GM12878 (cell line): ENCODE results near the gene CD34. TPM values are rescaled to one million over a fixed set of nuclear protein-coding genes. Genes with fewer than 3 reads are reported as not detected.

ENCODE experiments used
- CHD1 ChIP-seq: IDR thresholded peaks from 2 replicates; pipeline ENCODE4 v1.6.1; 2012; ENCODE audit warnings: low read depth, low read length, improper control_type of control experiment
- E2F8 ChIP-seq: fragments of 450-650 bp; IDR thresholded peaks from 2 replicates; pipeline ENCODE4 v1.6.1; 2018; ENCODE audit warnings: mild to moderate bottlenecking, low read depth, moderate library complexity; ENCODE audit not compliant: partially characterized antibody
- EP300 ChIP-seq, 2 experiments: fragments of 150-350 bp in 1 of 2; IDR thresholded peaks; 2 replicates each; pipeline ENCODE4 v1.6.1; 2011 to 2012; ENCODE audit warnings: low read depth in 2 of 2, low read length in 2 of 2, borderline replicate concordance in 1 of 2, improper control_type of control experiment in 1 of 2, inconsistent platforms in 1 of 2; ENCODE audit not compliant: control insufficient read depth in 1 of 2
- GABPA ChIP-seq: IDR thresholded peaks from 2 replicates; pipeline ENCODE4 v1.6.1; 2014; ENCODE audit warnings: antibody characterized with exemption, low read depth, mild to moderate bottlenecking, inconsistent platforms
- NBN ChIP-seq: fragments of 450-650 bp; IDR thresholded peaks from 2 replicates; pipeline ENCODE4 v1.6.1; 2016
- PBX3 ChIP-seq: IDR thresholded peaks from 2 replicates; pipeline ENCODE4 v1.6.1; 2011; ENCODE audit warnings: mild to moderate bottlenecking, low read depth, low read length, moderate library complexity; ENCODE audit not compliant: insufficient replicate concordance
- RCOR1 ChIP-seq: conservative IDR thresholded peaks from 2 replicates; pipeline ENCODE4 v1.6.1; 2012; ENCODE audit warnings: low read depth, low read length, improper control_type of control experiment
- STAT3 ChIP-seq: IDR thresholded peaks from 2 replicates; pipeline ENCODE4 v1.6.1; 2011; ENCODE audit warnings: low read depth, low read length, improper control_type of control experiment
- TAF1 ChIP-seq: IDR thresholded peaks from 2 replicates; pipeline ENCODE4 v1.6.1; 2011; ENCODE audit warnings: mild to moderate bottlenecking, low read depth, low read length, borderline replicate concordance
- ZBTB11 ChIP-seq: fragments of 450-650 bp; formaldehyde crosslinking; IDR thresholded peaks from 2 replicates; pipeline ENCODE4 v1.5.0; 2022; ENCODE audit warnings: mild to moderate bottlenecking, missing genetic modification characterization
- polyA plus RNA-seq, 11 experiments: library from polyadenylated mRNA; depleted of rRNA in 4 of 11; unstranded in 6 of 11; stranded (reverse) in 5 of 11; fragments of >200 nt; fragmentation: Nextera tagmentation in 4 of 11; fragmentation: Illumina TruSeq in 1 of 11; extraction: Ambion mirVana in 4 of 11; extraction: Trizol in 1 of 11; gene quantifications; 1 replicate in 1 of 11; 2 replicates in 10 of 11; pipeline versions ENCODE4 v1.2.1 to v1.2.3, GENCODE V29; 2011 to 2016; ENCODE audit warnings: inconsistent platforms in 2 of 11, missing spikeins in 2 of 11, low read depth in 1 of 11
- total RNA-seq, 4 experiments: library from RNA; depleted of rRNA in 3 of 4; stranded (reverse); fragments of >200 nt in 3 of 4; fragmentation: Illumina TruSeq in 1 of 4; extraction: Trizol in 1 of 4; gene quantifications; 2 replicates each; pipeline versions ENCODE4 v1.2.1 to v1.2.3, GENCODE V29; 2013 to 2021
- TF ChIP-seq, protein P1 (sequence below): fragments of 450-650 bp; formaldehyde crosslinking; IDR thresholded peaks from 2 replicates; pipeline ENCODE4 v1.4.0; 2022; ENCODE audit warnings: mild to moderate bottlenecking, moderate library complexity

The CD34 gene
- total and polyA plus RNA-seq, 10 of the 15 experiments (the other 5 are each of a cell fraction or from before 2014, with no cell fraction given): under 0.01 to 0.08 (median 0.02) TPM; not detected in 6

GRCh38 chr1:207863893-207864535 is 46.9 kb downstream of the CD34 start (continued):
- no peak for TF ChIP-seq ZBTB11 (CRISPR knock-in tag)
- no peak for TF ChIP-seq TAF1
- TF ChIP-seq CHD1: peak; percentile 94; the same call in 1 of the 2 replicates
- TF ChIP-seq NBN: peak; percentile 34; the same call in 1 of the 2 replicates
- TF ChIP-seq, protein P1, sequence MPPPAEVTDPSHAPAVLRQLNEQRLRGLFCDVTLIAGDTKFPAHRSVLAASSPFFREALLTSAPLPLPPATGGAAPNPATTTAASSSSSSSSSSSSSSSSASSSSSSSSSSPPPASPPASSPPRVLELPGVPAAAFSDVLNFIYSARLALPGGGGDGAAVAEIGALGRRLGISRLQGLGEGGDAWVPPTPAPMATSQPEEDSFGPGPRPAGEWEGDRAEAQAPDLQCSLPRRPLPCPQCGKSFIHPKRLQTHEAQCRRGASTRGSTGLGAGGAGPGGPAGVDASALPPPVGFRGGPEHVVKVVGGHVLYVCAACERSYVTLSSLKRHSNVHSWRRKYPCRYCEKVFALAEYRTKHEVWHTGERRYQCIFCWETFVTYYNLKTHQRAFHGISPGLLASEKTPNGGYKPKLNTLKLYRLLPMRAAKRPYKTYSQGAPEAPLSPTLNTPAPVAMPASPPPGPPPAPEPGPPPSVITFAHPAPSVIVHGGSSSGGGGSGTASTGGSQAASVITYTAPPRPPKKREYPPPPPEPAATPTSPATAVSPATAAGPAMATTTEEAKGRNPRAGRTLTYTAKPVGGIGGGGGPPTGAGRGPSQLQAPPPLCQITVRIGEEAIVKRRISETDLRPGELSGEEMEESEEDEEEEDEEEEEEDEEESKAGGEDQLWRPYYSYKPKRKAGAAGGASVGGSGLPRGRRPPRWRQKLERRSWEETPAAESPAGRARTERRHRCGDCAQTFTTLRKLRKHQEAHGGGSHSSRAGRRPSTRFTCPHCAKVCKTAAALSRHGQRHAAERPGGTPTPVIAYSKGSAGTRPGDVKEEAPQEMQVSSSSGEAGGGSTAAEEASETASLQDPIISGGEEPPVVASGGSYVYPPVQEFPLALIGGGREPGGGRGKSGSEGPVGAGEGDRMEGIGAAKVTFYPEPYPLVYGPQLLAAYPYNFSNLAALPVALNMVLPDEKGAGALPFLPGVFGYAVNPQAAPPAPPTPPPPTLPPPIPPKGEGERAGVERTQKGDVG (CRISPR knock-in tag): no peak
- TF ChIP-seq GABPA: no peak
- TF ChIP-seq STAT3: no peak
- TF ChIP-seq PBX3: no peak
- no peak for TF ChIP-seq RCOR1
- TF ChIP-seq EP300 (IDR thresholded peaks at IDR 0.05; ENCODE audit: borderline replicate concordance in 1 of 2, control insufficient read depth in 1 of 2, low read depth in 2 of 2, low read length in 2 of 2): 0 out of 4 replicates have a peak, but pooled peaks of 1 of the 2 experiments have one; percentile 19
- TF ChIP-seq E2F8: no peak
